NCI-H2107 (cell line): ENCODE data around the gene IFNA6.
A peak's percentile ranks its signal among the peaks of the same experiment; 100 is the strongest.
"Not testable (repeated sequence)": the region's sequence is repeated elsewhere in the genome, so short reads cannot be mapped to it uniquely, and the experiment has no call there.

Source experiments
- DNase-seq: peaks from one replicate; lab custom pipeline; 2025; lab: John Stamatoyannopoulos, UW

The IFNA6 gene

DNA sequence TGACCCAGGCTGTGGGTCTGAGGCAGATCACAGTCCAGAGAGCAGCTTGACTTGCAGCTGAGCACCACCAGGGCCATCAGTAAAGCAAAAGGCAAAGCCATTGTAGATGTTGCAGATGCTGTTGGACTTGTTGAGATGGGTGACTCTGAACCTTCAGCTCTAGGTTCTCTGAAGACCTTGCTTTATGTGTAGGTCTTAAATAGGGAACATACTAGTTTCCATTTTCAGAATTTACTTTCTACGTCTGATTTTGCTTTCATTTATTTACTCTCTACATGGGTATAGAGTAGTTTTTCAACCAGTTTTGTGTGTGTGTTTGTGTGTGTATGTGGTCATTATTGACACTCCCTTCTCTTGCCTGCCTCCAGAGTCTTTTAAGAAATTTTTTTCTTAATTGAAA, at the start of gene IFNA6:
IFNA6 (minus strand) TSS at position 101 of the 400 bp plus-strand sequence; CDS start at position 101, 0 bp downstream.
- DNase-seq = no peak

DNA sequence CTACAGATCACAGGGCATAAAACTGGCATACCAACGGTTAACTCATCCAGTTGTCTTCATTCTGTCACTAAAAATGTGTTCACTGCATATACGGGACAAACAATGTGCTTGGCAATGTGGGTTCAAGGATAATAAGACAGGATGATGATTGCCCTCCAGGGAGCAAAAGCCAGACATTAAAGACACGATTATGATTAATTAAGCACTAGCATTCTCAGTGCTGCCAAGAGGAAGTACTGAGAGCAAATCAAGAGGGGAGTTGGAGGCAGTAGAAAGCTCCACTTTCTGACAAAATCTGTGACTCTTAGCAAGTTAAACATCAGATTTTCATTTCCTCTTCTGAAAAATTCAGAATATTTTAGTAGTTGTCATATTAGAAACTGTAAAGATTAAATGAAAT, 49.3 kb upstream of the IFNA6 start:
- DNase-seq = no peak

DNA sequence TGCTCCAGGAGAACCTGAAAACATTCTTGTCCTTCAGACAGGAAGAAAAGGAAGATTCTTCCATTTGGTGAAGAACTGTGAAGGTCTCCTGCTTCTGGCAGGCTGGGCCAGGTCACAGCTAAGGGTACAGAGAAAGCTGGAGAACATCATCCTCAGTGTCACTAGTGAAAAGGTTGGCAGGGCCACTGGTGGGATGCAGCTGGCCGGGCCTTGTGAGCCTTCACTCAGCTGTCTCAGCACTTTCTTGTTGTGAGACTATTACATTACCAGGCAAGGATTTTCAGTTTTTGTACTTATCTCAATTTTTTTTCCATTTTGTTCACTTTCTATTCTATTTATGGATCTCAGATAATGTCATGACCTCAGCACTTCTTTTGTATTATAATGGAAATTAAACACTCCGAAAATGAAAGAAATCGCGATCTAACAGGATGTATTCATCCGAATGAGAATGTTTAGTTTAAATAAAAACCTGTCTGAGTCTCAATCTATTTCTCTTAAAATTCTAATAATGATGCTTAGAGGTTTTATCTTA, 48.3 kb upstream of the IFNA6 start:
- DNase-seq = no peak

DNA sequence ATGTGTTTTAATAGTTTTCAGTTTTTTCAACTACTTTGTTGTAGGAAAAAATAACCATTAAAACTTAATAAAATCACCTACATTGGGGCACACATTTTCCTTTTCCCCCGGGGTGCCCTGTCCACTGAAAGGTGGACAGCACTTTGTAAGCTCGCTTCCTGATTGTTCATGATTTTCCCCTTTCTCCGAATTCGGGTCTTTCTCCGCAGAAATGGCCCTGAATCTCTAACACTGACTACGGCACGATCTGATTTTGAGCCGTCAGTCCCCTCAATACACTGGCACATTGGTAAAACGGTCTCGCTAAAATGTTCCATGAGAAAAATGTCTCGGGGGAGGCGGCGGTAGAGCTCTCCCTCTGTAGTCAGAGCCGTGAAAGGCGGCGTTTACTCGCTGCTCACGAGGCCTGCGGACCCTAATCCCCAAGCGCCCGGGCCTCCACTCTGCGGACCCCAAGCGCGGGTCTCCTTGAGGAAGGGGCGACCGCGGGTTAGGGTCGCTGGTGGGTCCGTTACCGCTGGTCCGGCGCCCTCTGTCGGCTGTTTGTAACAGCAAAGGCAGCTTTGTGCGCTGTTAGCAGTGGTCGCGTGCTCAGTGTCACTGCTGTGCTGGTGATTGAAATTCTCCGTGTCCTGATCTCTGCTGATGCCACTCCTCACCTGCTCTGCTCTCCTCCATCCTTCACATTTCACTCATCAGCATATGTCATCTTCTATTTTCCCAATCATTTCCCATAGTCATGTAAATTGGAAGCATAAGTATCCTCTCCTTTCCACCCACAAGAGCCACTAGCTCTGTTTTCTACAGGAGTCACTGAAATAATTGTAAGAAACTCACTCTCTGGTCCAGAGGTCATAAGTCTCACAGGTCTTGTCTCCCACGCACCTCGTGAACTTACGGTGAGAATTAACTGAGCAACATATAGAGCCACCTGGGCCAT, 45.4 kb upstream of the IFNA6 start:
- DNase-seq = no peak

DNA sequence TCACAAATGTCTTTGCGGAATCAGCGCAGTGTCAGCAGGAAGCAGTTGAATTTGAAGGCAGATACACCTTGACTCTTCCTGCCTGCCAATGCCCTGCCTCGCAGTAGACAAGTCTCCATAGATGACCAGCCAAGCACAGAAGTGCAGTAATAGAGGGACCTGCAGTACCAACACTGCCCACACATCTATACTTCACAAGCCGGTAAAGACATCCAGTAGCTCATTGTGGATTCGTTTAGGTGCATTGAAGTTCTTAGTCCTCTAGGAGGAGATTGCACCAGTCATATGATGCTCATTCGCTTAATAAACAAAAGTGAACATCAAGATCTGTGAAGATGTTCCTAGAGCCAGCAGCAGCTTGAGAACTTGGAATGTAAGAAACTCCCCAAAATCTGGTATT, 41.6 kb upstream of the IFNA6 start:
- no peak for DNase-seq

DNA sequence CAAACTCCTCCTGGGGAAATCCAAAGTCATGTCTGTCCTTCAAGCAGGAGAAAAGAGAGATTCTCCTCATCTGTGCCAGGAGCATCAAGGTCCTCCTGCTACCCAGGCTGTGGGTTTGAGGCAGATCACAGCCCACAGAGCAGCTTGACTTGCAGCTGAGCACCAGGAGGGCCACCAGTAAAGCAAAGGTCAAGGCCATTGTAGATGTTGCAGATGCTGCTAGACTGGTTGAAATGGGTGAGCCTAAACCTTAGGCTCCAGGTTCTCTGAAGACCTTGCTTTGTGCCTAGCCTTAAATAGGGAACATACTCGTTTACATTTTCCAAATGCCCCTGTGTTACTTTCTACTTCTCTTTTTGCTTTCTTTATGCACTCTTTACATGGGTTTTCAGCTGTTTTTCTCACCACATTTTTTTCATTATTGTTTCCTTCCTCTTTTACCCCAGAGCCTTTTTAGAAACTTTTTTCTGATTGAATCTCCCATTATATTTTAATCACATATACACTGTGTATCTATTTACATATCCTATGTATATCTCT, 34.5 kb upstream of the IFNA6 start, which contains the start of gene IFNA2:
IFNA2 (minus strand) TSS at position 268 of the 540 bp plus-strand sequence; CDS start at position 199, 69 bp downstream.
- DNase-seq = no peak

DNA sequence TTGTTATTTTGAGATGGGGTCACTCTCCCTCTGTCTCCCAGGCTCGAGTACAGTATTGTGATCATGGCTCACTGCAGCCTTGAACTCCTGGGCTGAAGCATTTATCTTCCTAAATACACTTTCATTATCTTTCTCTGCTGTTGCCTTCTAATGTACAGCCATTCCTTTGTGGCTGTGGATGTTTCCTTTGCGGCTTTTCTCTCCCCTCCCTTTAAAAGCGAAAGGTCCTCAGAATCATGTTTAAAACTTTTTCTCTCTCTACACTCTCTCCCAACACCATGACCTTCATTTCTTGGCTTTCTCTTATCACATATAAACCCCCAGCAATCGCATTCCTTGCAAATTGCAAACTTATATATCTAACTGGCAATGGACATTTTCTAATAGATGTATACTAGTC, 32.9 kb upstream of the IFNA6 start:
- no peak for DNase-seq

DNA sequence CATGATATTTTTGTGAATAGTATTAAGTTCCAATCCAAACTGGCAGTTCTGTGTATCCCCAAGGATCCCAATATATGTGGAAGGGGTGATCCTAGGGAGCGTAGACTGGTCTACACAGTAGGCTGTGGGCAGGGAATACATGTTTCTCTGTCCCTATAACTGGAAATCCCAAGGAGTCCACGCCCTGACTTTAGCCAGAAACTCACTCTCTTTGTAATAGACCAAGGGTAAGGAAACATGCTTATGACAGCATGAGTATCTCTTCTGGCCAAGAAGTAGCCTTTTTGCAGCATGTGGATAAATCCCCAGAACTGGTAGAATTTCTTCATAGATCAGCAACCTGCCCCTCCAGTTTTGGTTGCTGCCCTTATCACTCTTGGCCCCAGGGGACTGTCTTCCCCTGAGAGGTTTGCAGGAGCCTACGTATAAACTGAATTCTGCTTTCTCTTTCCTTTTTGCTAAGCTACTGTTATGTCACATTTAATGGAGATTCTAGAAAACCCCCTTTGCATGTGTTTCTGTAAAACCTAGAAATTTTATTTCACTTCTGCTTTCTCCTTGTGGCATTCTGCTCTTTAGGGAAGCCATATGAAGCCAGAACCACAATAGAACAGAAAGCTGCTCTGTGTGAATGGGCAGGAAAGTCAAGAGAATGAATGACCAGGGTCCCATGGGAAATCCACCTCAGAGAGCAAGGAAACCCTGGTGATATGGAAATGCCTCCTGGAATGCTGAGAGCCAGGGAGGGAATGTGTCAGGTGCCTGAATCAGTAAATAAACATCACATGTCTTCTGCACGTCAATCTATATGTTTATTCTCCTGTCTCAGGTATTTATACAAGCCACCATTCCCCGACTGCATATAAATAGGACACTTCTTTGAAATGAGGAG, 31.0 kb upstream of the IFNA6 start:
- DNase-seq = no peak

DNA sequence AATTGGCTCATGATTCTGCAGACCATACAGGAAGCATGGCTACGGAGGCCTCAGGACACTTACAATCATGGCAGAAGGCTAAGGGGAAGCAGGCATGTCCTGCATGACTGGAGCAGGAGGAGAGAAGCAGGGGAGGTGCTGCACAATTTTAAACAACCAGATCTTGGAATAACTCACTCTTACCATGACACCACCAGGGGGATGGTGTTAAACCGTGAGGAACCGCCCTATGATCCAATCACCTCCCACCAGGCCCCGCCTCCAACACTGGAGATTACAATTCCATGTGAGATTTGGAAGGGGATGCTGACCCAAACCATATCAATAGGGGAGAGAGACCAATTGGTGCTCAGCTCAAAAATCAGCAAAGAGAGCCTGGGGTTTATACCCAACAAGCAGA, 20.8 kb upstream of the IFNA6 start:
- not testable (repeated sequence) for DNase-seq

DNA sequence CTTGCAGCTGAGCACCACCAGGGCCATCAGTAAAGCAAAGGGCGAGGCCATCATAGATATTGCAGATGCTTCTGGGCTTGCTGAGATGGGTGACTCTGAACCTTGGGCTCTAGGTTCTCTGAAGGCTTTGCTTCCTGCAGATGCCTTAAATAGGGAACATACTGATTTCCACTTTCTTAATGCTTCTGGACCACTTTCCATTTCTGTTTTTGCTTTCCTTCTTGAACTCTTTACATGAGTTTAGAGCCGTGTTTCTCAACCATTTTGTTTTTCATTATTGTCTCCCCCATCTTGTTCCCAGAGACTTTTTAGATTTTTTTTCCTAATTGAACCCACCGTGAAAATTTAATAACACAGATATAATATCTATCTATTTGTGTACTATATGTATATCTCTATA, 17.3 kb upstream of the IFNA6 start, which contains the start of gene IFNA13:
IFNA13 (minus strand) TSS at position 101 of the 400 bp plus-strand sequence; CDS start at position 54, 47 bp downstream.
- DNase-seq = no peak

DNA sequence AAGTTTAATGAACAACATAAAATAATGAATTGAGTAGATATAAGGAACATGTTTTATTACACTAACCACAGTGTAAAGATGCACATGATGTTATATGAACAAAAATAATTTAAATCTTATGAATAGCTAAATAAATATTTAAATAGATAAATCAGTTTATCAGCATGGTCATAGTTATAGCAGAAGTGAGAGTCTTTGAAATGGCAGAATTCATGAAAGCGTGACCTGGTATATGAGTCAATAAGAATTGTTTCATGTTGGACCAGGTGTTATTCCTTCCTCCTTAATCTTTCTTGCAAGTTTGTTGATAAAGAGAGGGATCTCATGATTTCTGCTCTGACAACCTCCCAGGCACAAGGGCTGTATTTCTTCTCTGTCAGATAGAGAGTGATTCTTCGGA, 16.5 kb upstream of the IFNA6 start:
- not testable (repeated sequence) for DNase-seq

DNA sequence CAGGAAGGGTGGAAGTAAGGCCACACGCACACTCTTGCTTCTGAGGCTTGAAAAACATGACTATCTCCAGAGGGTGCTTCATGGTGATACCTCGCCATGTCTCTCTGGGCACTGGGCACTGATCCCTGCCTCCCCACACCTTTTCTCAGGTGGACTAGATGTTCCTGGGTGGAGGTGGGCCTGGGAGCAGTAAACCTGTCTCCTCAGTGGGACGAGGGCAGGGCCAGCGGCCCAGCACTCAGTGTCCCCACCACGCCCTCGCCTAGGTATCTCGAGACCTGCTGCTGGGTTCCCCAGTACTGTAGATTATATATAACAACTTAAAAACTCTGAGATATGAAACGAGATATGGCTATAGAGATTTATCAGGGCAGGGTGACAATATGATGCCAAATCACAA, 11.6 kb upstream of the IFNA6 start:
- DNase-seq = no peak

DNA sequence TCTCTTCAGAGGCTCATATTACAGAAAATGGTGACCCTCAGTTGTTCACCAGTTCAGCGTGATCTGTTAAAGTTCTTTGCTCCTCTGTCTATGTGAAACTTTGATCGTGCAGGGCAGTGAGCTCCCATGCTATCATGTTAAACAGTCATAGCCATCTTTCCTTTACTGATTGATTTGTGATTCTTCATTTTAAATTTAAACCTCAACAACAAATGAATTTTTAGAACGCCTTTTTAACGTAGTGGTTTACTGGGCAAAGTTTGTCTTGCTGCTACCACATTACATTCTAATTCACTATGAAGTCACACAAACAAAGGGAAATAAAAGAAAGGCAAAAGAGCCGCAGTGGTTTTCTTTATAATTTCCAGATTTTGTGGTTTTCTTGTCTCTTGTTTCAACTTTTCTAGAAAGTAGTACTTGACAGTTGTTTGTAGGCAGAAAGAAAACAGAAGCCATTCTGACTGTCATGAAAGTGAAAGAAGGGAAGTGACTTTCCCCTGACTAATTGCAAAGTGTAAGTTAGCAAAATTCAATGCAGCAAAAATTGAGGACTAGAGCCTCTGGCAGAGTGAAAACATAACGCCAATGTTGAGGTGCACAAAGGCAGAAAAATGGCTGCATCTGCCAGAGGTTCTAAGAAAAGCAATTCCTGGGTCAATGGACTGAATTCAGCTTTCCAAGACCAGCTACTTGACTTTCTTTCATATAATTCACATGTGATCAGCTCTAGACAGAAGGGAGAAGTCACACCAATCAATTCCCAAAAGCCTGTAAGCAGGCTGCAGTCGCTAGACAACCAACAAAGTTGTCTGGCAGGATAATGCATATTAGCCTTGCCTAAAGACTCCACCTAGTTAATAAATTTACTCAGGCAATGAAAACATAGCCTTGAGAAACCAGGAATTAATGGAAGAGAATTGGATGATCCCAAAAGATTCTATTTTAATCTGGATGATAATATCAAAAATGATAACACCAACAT, 7.1 kb upstream of the IFNA6 start:
- DNase-seq = no peak

DNA sequence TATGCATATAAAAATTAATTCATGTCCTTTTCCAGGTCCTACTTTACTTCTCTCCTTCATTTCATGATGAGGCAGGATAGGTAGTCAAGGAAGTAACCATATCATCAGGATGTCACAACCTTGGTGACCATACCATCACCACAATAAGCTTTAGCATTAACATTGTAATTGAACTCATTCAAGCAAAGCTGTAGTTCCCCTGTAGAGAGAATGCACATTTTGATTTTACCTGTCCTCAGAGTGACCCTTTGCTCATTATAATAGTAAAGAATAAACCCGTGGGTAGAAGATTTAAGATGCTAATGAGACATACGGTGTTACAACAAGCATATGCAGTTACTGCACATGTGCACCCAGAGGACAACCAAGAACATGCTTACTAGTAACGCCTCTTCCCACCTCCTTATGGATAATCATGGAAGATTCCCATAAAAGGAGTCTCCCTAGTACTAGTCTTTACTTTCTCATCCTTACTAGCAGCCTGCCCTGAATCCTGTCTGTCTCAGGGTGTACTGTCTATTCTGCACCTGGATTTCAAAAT, 2.2 kb downstream of the IFNA6 start:
- no peak for DNase-seq

DNA sequence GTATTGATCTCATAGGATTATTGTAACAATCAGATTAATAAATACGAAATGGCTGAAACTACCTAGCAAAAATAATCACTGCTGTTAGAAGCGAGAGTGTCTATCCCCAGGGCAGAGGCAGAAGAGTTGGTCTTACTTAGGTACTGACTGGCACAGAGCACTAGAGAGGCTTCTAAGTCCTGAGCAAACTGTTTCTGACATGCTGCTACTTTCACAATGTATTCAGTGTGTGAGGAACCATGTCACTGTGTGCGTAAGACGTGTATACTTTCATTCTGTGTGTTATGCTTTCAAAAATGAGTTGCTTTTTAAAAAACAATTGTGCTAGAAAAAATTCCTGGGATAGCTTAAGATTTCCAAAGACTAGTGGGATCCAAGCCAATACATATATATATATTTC, 10.0 kb downstream of the IFNA6 start:
- no peak for DNase-seq

DNA sequence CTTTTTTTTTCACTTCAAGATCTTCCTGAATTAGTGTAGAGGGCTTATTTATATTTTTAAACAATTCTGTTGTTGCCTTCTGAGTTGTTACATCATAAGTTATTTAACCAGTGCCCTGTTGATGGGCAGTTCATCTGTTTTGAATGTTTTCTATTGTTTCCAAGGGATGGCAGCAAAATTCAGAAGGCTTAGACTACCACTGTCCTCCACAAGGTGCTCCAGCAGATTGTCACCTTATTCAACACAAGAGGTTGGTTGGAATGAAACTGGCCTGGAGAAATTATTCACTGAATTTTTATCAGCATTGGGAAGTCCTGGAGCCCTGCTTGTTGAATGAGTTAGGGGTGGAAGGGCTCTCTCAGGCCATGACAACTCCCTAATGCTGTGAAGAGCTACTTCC, 14.2 kb downstream of the IFNA6 start:
- no peak for DNase-seq

DNA sequence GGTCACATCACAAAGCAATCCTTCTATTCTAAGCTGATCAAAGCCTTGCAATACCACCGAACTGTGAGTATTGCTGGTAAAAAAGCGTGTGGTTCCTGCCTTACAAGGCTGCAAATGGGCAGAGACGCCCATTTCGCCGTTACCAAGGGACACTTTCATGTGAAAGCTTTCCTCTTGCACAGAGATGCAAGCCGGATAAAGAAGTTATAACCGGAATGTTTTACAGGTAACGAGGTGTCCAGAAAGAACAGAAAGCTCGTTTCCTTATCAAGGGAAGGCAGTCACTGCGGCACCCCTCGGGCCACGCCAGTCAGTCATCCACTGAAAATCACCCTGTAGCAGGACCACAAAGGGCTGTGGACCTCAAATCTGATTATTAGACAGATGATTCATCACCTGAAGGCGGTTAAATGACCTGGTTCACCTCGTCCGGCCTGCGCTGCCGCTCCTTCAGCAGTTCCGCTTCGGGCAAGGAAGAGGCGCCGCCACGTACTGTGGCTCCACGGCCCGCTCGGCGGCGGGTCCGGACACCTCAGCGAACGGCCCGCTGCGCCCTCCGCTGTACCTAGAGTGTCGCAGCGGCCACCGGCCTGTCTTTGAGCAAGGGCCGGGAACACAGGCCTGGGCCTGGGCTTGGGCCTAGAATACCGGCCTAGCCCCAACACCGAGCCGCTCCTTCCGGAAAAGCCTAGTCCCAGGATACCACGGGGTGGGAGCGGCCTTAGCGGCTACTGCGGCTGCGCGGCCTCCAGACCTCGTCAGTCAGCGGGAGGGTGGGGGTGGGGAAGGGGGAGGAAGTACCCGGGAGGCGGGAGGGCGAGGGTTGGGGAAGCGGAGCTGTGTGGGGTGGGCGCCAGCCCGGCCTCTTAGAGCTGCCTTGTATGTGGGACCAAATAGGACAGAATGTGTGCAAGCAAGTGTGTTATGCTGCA, 15.7 kb downstream of the IFNA6 start, which contains the start of gene KLHL9:
KLHL9 (minus strand) TSS at position 704 of the 932 bp plus-strand sequence; CDS start at position 159, 545 bp downstream.
- DNase-seq = peak; percentile 53

DNA sequence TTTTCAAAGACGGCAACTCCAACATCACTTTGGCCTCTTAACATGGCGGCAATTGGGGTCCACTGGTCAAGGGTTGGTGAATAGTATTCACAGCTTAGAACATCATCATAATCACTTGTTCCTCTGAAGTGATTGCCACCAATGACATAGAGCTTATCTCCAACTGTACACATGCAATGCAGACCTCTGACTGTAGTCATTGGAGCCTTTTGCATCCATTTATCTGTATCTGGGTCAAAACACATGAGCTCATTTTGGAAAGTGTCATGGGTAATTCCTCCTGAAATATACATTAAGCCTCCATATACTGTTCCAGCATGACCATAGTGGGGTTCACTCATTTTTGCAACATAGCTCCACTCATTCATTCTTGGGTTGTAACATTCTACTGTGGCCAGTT, 17.5 kb downstream of the IFNA6 start:
- DNase-seq = no peak
